ENCODE results near the gene PDE9A.

The PDE9A gene

GRCh38 chr21:42744520-42745445 lies 91.4 kb downstream of the PDE9A start:
- no peak for DNase-seq

- peak; percentile 40 for DNase-seq
These were observed 92.3 kb downstream of the PDE9A start for GRCh38 chr21:42745511-42746239.

GRCh38 chr21:42746240-42746592 lies 92.8 kb downstream of the PDE9A start:
- no peak for DNase-seq

GRCh38 chr21:42746593-42747275 lies 93.3 kb downstream of the PDE9A start:
- DNase-seq = peak; percentile 77

- no peak for DNase-seq
These were observed 93.9 kb downstream of the PDE9A start for GRCh38 chr21:42747276-42747701.

- no peak for DNase-seq
These were observed 94.4 kb downstream of the PDE9A start for GRCh38 chr21:42747746-42748351.

- DNase-seq = no peak
These were observed 95.3 kb downstream of the PDE9A start for GRCh38 chr21:42748620-42749176.

- no peak for DNase-seq
These were observed 97.5 kb downstream of the PDE9A start for GRCh38 chr21:42750737-42751530.

- DNase-seq = no peak
These were observed 98.4 kb downstream of the PDE9A start for GRCh38 chr21:42751866-42752265.

GRCh38 chr21:42753804-42754203 lies 100.4 kb downstream of the PDE9A start:
- no peak for DNase-seq

- DNase-seq = no peak
These were observed 101.0 kb downstream of the PDE9A start for GRCh38 chr21:42754270-42754933.

GRCh38 chr21:42755031-42755665 lies 101.7 kb downstream of the PDE9A start:
- no peak for DNase-seq

- no peak for DNase-seq
These were observed 102.6 kb downstream of the PDE9A start for GRCh38 chr21:42755766-42756579.

- no peak for DNase-seq
These were observed 103.3 kb downstream of the PDE9A start for GRCh38 chr21:42756580-42757250.

GRCh38 chr21:42757422-42757821 lies 104.0 kb downstream of the PDE9A start:
- DNase-seq = no peak

GRCh38 chr21:42757826-42758655 lies 104.6 kb downstream of the PDE9A start:
- no peak for DNase-seq

GRCh38 chr21:42758721-42759593 lies 105.5 kb downstream of the PDE9A start:
- DNase-seq = no peak
